GM15510 (cell line): ENCODE measurements around the gene SLC15A5.

Experiments used
- POLR2A ChIP-seq: IDR thresholded peaks from 3 replicates; pipeline ENCODE4 v1.6.1; 2011; ENCODE audit warnings: borderline replicate concordance; ENCODE audit not compliant: insufficient read length; ENCODE audit errors: extremely low read depth

The SLC15A5 gene

GRCh38 chr12:16282978-16283377 lies 5.5 kb upstream of the SLC15A5 start:
- no peak for TF ChIP-seq POLR2A

- no peak for TF ChIP-seq POLR2A
Measured at GRCh38 chr12:16282081-16282480, 4.6 kb upstream of the SLC15A5 start.

GRCh38 chr12:16281157-16281556 lies 3.7 kb upstream of the SLC15A5 start:
- TF ChIP-seq POLR2A, result no peak

GRCh38 chr12:16272222-16272621 lies 5.3 kb downstream of the SLC15A5 start:
- TF ChIP-seq POLR2A, result no peak

- TF ChIP-seq POLR2A, result no peak
Measured at GRCh38 chr12:16271062-16271461, 6.4 kb downstream of the SLC15A5 start.

GRCh38 chr12:16269946-16270345 lies 7.5 kb downstream of the SLC15A5 start:
- TF ChIP-seq POLR2A, result no peak

- no peak for TF ChIP-seq POLR2A
Measured at GRCh38 chr12:16266085-16266484, 11.4 kb downstream of the SLC15A5 start.

GRCh38 chr12:16261944-16262475 lies 15.5 kb downstream of the SLC15A5 start:
- TF ChIP-seq POLR2A, result no peak

- TF ChIP-seq POLR2A, result no peak
Measured at GRCh38 chr12:16260206-16260605, 17.3 kb downstream of the SLC15A5 start.

GRCh38 chr12:16258963-16259362 lies 18.5 kb downstream of the SLC15A5 start:
- no peak for TF ChIP-seq POLR2A

GRCh38 chr12:16246264-16246663 lies 31.2 kb downstream of the SLC15A5 start:
- TF ChIP-seq POLR2A, result no peak

GRCh38 chr12:16245209-16245608 lies 32.3 kb downstream of the SLC15A5 start:
- no peak for TF ChIP-seq POLR2A

GRCh38 chr12:16243487-16244412 lies 33.7 kb downstream of the SLC15A5 start:
- no peak for TF ChIP-seq POLR2A

GRCh38 chr12:16241346-16241745 lies 36.1 kb downstream of the SLC15A5 start:
- no peak for TF ChIP-seq POLR2A

- TF ChIP-seq POLR2A, result no peak
Measured at GRCh38 chr12:16238661-16239060, 38.8 kb downstream of the SLC15A5 start.

GRCh38 chr12:16229676-16230075 lies 47.8 kb downstream of the SLC15A5 start:
- no peak for TF ChIP-seq POLR2A
